OCI-LY1 (cell line): Measurements from ENCODE around the gene ALDH16A1.

Experiments
- H2AFZ ChIP-seq: fragments of 200-600 bp; sonication (generic), shearing (Covaris generic); 2 replicates; pipeline ENCODE4 v1.6.0; 2014; ENCODE audit warnings: antibody characterized with exemption, mild to moderate bottlenecking, low read length
- H3F3A ChIP-seq: fragments of 200-600 bp; sonication (generic), shearing (Covaris generic); 2 replicates; pipeline ENCODE4 v1.6.0; 2014; ENCODE audit warnings: mild to moderate bottlenecking, antibody characterized with exemption, low read length, moderate library complexity; ENCODE audit not compliant: insufficient read depth
- H3K27ac ChIP-seq: fragments of 200-600 bp; sonication (generic); 2 replicates; pipeline ENCODE4 v1.5.1; 2014; ENCODE audit warnings: low read length, mixed run types, mild to moderate bottlenecking, low read depth; ENCODE audit not compliant: poor library complexity, severe bottlenecking
- H3K27me3 ChIP-seq: fragments of 200-600 bp; sonication (generic); 2 replicates; pipeline ENCODE4 v1.6.0; 2014; ENCODE audit warnings: antibody characterized with exemption, mild to moderate bottlenecking, low read length, moderate library complexity; ENCODE audit not compliant: insufficient read depth
- H3K36me3 ChIP-seq: fragments of 200-600 bp; sonication (generic); 2 replicates; pipeline ENCODE4 v1.6.1; 2014; ENCODE audit warnings: mild to moderate bottlenecking, antibody characterized with exemption, low read length, moderate library complexity, mixed read lengths; ENCODE audit not compliant: insufficient read depth
- H3K4me1 ChIP-seq: fragments of 200-600 bp; sonication (generic); 2 replicates; pipeline ENCODE4 v1.5.1; 2014; ENCODE audit warnings: mild to moderate bottlenecking, low read length, moderate library complexity; ENCODE audit not compliant: insufficient read depth, severe bottlenecking
- H3K4me2 ChIP-seq: fragments of 200-600 bp; sonication (generic), shearing (Covaris generic); 2 replicates; pipeline ENCODE4 v1.6.1; 2014; ENCODE audit warnings: low read length
- H3K4me3 ChIP-seq: fragments of 200-600 bp; sonication (generic); 2 replicates; pipeline ENCODE4 v1.5.1; 2014; ENCODE audit warnings: low read length, low read depth, mild to moderate bottlenecking, mixed read lengths; ENCODE audit not compliant: poor library complexity, severe bottlenecking
- H3K79me2 ChIP-seq: fragments of 200-600 bp; shearing (Covaris generic); 2 replicates; pipeline ENCODE4 v1.6.1; 2016; ENCODE audit warnings: mixed run types, low read length, mixed read lengths; ENCODE audit not compliant: insufficient read depth
- H3K9ac ChIP-seq: fragments of 200-600 bp; sonication (generic), shearing (Covaris generic); 2 replicates; pipeline ENCODE4 v1.6.1; 2014; ENCODE audit warnings: mild to moderate bottlenecking, low read length, mixed read lengths
- H3K9me2 ChIP-seq: fragments of 200-600 bp; sonication (generic), shearing (Covaris generic); 2 replicates; pipeline ENCODE4 v1.6.1; 2014; ENCODE audit warnings: low read depth, mild to moderate bottlenecking, low read length, mixed read lengths
- H3K9me3 ChIP-seq: fragments of 200-600 bp; shearing (Covaris generic); 2 replicates; pipeline ENCODE4 v1.6.1; 2014; ENCODE audit warnings: low read length, mixed read lengths
- H4K20me1 ChIP-seq: fragments of 200-600 bp; sonication (generic), shearing (Covaris generic); 2 replicates; pipeline ENCODE4 v1.6.0; 2016; ENCODE audit warnings: mild to moderate bottlenecking, low read length; ENCODE audit not compliant: insufficient read depth
- CTCF ChIP-seq: fragments of 200-600 bp; sonication (generic), shearing (Covaris generic); IDR thresholded peaks from 2 replicates; pipeline ENCODE4 v1.5.1; 2017; ENCODE audit warnings: mild to moderate bottlenecking, antibody characterized with exemption, low read length, moderate library complexity, mixed read lengths
- EZH2 ChIP-seq: fragments of 200-600 bp; sonication (generic), shearing (Covaris generic); IDR thresholded peaks from 2 replicates; pipeline ENCODE4 v1.8.0; 2017; ENCODE audit warnings: borderline replicate concordance, mixed run types, mild to moderate bottlenecking, antibody characterized with exemption, low read length, moderate library complexity, mixed read lengths

The ALDH16A1 gene

GRCh38 chr19:49513746-49514118 lies 60.7 kb downstream of the ALDH16A1 start:
- Histone ChIP-seq H3K9me2 (no peaks in the 10 kb centered on the region), H3K36me3 (no peaks in the 10 kb centered on the region), H3K27me3 (no peaks in the 10 kb centered on the region; the same call in 1 of the 2 replicates), H2AFZ (no peak overlapping the region), H3K79me2 (no peaks in the 10 kb centered on the region), H3F3A (no peaks in the 10 kb centered on the region), H3K9me3 (no peaks in the 10 kb centered on the region), H3K4me3 (peak overlapping the region; percentile 68), H3K4me1 (peaks cover 12% of the 10 kb centered on the region), H3K27ac (no peak overlapping the region), H3K4me2 (peak overlapping the region; percentile 77), H4K20me1 (no peaks in the 10 kb centered on the region), H3K9ac (peak overlapping the region; percentile 70)
- TF ChIP-seq CTCF, result no peak

- H3K9me3 ChIP-seq, result no peaks in the 10 kb centered on the region
- H3K4me2 ChIP-seq, result peak overlapping the region; percentile 77
- H4K20me1 ChIP-seq, result no peaks in the 10 kb centered on the region
- TF ChIP-seq CTCF (no peak), EZH2 (no peak)
- no peaks in the 10 kb centered on the region for H3K79me2 ChIP-seq
- H3K9me2 ChIP-seq, result no peaks in the 10 kb centered on the region
- no peaks in the 10 kb centered on the region for H3F3A ChIP-seq
- H2AFZ ChIP-seq, result no peak overlapping the region
- H3K27me3 ChIP-seq, result no peaks in the 10 kb centered on the region; the same call in 1 of the 2 replicates
- no peaks in the 10 kb centered on the region for H3K36me3 ChIP-seq
- H3K4me3 ChIP-seq, result no peak overlapping the region
- no peak overlapping the region for H3K27ac ChIP-seq
- H3K9ac ChIP-seq, result no peak overlapping the region; the same call in 1 of the 2 replicates
- H3K4me1 ChIP-seq, result peaks cover 12% of the 10 kb centered on the region
These were observed 61.1 kb downstream of the ALDH16A1 start for GRCh38 chr19:49514151-49514550.

GRCh38 chr19:49515767-49516166 lies 62.7 kb downstream of the ALDH16A1 start:
- no peak overlapping the region for H3K4me3 ChIP-seq
- H3K27ac ChIP-seq, result no peak overlapping the region
- H3K9me2 ChIP-seq, result no peaks in the 10 kb centered on the region
- H3K9me3 ChIP-seq, result no peaks in the 10 kb centered on the region
- no peak overlapping the region for H3K9ac ChIP-seq
- H2AFZ ChIP-seq, result no peak overlapping the region
- no peaks in the 10 kb centered on the region for H3K79me2 ChIP-seq
- no peaks in the 10 kb centered on the region for H3K36me3 ChIP-seq
- H4K20me1 ChIP-seq, result no peaks in the 10 kb centered on the region
- peaks cover 12% of the 10 kb centered on the region for H3K4me1 ChIP-seq
- no peaks in the 10 kb centered on the region; the same call in 1 of the 2 replicates for H3K27me3 ChIP-seq
- H3F3A ChIP-seq, result no peaks in the 10 kb centered on the region
- H3K4me2 ChIP-seq, result no peak overlapping the region
- TF ChIP-seq CTCF (no peak), EZH2 (no peak)
